Raji (cell line): Measurements from ENCODE around the gene S100A16.

ENCODE experiments used
- POLR2A ChIP-seq: IDR thresholded peaks from 2 replicates; pipeline ENCODE4 v1.6.1; 2011; ENCODE audit warnings: low read depth, low read length, control low read depth; ENCODE audit not compliant: insufficient read depth

S100A16 gene

GRCh38 chr1:153587314-153587713 is 25.6 kb downstream of the S100A16 start:
- no peak for TF ChIP-seq POLR2A

GRCh38 chr1:153586347-153586746 is 26.6 kb downstream of the S100A16 start:
- TF ChIP-seq POLR2A = no peak

- TF ChIP-seq POLR2A = no peak
Measured at GRCh38 chr1:153585006-153585405, 27.9 kb downstream of the S100A16 start.

GRCh38 chr1:153583976-153584375 is 29.0 kb downstream of the S100A16 start:
- TF ChIP-seq POLR2A = no peak

- no peak for TF ChIP-seq POLR2A
Measured at GRCh38 chr1:153578936-153579335, 34.0 kb downstream of the S100A16 start.

GRCh38 chr1:153578490-153578889 is 34.4 kb downstream of the S100A16 start:
- no peak for TF ChIP-seq POLR2A

GRCh38 chr1:153577624-153578051 is 35.3 kb downstream of the S100A16 start:
- TF ChIP-seq POLR2A = no peak

- TF ChIP-seq POLR2A = no peak
Measured at GRCh38 chr1:153577138-153577537, 35.8 kb downstream of the S100A16 start.

- no peak for TF ChIP-seq POLR2A
Measured at GRCh38 chr1:153573351-153573750, 39.6 kb downstream of the S100A16 start.

- TF ChIP-seq POLR2A = no peak
Measured at GRCh38 chr1:153572569-153573015, 40.3 kb downstream of the S100A16 start.

- no peak for TF ChIP-seq POLR2A
Measured at GRCh38 chr1:153571706-153572105, 41.2 kb downstream of the S100A16 start.

- TF ChIP-seq POLR2A = no peak
Measured at GRCh38 chr1:153570874-153571273, 42.1 kb downstream of the S100A16 start.

GRCh38 chr1:153569465-153569864 is 43.5 kb downstream of the S100A16 start:
- no peak for TF ChIP-seq POLR2A

- no peak for TF ChIP-seq POLR2A
Measured at GRCh38 chr1:153568367-153569099, 44.4 kb downstream of the S100A16 start.

- TF ChIP-seq POLR2A = no peak
Measured at GRCh38 chr1:153567621-153568366, 45.1 kb downstream of the S100A16 start.
